Activated T-helper 1 cell treated with anti-CD3 and anti-CD28 coated beads, Interleukin-2, amount 50 U/mL, for 16 hours (primary cell): ENCODE data around the gene WWP2.
"Not testable (repeated sequence)": the region's sequence is repeated elsewhere in the genome, so short reads cannot be mapped to it uniquely, and the experiment has no call there.

Experiments used
- DNase-seq, 2 donors: peaks; one replicate each; pipeline ENCODE4 v3.0.0-alpha.2; 2020; ENCODE audit warnings: low read depth in 1 of 2, low spot score in 1 of 2

The WWP2 gene

DNA sequence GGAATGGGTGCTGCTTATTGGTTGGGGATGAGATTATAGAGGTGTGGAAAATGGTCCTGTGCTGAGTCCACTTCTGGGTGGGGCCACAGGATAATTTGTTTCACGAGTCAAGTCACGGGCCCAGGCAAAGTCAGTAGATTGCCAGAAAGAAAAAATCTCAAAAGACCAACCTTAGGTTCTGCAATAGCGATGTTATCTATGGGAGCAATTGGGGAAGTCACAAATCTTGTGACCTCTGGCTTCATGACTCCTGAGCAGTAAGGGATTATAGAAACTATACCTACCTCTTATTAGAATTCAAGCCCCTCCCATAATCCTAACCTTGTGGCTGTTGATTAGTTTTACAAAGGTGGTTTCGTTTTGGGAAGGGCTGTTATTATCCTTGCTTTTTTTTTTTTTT, 31.4 kb downstream of the WWP2 start:
- no peak for DNase-seq

DNA sequence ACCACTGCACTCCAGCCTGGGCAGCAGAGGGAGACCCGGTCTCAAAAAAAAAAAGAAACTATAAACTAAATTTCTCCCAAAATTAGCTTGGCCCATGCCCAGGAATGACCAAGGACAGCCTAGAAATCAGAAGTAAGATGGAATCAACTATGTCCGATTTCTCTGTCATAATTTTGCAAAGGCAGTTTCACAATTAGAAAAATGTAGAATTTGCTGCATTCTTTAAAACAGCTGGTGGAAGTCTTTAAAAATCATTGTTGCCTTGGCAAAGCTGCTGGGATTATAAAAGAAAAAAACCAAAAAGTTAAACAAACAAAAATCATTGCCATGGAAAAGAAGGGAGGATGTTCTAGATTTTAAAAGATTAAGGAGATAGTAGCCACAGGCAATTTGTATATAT, 32.4 kb downstream of the WWP2 start:
- DNase-seq: no peak

DNA sequence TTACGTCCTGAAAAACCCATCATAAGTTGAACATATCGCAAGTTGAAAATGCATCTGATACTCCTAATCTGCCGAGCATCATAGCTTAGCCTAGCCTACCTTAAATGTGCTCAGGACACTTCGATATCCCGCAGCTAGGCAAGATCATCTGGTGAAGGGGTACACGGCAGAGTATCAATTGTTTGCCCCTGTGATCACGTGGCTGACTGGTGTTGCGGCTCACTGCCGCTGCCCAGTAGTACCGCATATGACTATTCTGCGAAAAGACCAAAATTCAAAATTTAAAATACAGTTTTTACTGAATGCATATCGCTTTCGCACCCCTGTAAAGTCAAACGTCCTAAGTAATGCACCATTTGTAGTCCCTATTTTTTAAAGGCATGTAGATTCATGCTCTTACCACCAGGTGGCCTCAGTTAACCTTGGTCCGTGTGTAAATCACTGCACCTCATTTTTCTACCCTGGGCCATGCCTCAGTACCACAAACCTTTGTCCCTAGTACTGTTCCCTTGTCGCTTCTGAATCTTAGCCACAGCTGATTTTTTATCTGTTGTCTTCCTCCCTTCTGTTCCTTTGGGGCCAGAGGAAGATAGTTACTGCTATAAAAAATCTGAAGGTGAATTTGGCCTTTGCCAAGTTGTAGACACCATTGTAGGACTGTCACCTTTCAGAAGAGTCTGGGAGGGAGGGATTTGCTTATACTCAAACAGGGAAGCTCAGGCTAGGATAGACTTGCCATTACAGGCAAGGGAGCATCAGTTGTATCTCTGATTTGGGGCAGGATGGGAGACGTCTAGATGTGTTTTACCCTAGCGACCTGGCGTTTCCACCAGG, 34.4 kb downstream of the WWP2 start:
- DNase-seq: no peak

DNA sequence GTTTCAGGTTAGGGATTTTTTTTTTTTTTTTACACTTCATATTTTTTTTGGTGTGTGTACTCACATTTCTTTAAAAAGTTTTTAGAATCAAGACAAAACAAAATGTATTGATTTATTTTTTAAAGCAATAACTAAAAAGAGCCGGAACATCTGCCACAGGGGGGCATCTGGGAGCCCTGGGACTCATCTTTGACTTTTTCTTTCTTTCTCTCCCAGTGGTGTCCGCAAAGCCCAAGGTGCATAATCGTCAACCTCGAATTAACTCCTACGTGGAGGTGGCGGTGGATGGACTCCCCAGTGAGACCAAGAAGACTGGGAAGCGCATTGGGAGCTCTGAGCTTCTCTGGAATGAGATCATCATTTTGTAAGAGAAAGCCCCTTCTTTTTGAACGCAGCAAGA, 36.3 kb downstream of the WWP2 start:
- no peak for DNase-seq

DNA sequence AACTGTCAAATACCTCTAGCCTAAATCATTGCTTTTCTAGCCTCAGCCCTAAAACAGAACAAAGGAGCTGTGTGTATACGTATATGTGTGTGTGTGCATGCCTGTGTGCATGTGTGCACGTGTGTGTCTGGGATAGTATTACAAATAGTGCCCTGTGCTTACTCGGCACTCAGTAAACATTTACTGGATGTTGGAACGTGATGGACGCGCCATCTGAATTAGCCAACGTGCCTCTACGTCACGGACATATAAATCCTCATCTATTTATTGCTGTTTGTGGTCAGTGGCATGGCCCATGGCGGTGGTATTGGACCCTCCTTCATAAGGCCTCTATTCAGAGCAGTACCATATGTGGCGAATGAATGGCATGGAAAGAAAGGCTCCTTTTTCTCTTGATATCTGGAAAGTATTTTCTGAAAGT, 37.5 kb downstream of the WWP2 start:
- DNase-seq: no peak

DNA sequence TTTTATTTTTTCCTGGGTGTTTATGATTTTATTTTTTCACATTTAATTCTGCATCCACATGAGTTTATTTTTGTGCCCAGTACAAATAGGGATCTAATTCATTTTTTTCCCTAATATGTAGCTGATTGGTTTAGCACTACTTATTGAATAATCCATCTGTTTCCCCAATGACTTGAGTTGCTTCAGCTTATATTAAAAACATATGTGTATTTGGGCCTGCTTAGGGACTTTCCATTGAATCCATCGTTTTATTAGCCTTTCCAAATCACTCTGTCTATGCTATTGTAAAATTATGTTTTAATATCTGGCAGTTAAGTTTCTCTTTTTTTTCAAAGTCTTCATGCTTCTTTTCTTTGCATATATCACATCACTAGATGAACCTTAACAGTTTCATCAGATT, 42.2 kb downstream of the WWP2 start:
- DNase-seq: no peak

DNA sequence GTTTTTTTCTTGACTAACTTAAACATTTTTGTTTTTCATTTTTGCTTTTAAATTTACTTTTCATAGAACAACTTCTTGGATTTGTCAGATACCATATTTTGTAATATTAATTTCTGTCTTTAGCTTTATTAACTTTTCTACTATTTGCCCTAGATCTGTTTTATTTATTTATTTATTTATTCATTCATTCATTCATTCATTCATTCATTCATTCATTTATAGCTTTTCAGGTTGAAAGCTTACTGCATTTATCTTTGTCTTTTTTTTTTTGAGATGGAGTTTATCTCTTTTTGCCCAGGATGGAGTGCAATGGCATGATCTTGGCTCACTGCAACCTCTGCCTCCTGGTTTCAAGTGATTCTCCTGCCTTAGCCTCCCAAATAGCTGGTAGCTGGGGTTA, 44.6 kb downstream of the WWP2 start:
- DNase-seq: not testable (repeated sequence)

DNA sequence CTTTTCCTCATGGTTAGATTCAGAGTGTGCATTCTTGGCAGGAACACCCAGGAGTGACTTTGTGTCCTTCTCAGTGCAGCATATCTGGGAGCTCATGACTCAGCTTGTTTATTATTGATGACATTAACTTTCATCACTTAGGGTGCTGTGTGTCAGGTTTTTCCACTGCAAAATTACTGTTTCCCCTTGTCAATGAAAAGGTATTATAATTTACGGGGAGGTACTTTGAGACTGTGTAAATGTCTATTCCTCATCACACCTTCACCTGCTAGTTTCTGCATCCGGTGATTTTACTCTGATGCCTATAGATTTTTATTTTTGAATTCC, 50.5 kb downstream of the WWP2 start:
- DNase-seq: no peak

DNA sequence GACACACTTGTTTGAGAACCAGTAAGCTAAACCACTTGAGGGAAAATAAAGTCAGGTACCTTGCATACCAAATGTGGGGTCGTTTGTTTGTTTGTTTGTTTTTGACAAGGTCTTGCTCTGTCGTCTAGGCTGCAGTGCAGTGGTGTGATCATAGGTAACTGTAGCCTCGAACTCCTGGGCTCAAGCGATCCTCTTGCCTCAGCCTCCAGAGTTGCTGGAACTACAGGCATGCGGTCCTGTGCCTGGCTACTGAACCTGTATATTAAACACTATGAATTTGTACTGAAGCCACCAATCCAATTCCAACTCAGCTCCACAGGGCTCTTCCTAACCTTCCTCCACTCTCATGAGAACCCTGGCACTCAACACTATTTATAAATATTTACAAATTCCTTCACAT, 51.9 kb downstream of the WWP2 start:
- no peak for DNase-seq

DNA sequence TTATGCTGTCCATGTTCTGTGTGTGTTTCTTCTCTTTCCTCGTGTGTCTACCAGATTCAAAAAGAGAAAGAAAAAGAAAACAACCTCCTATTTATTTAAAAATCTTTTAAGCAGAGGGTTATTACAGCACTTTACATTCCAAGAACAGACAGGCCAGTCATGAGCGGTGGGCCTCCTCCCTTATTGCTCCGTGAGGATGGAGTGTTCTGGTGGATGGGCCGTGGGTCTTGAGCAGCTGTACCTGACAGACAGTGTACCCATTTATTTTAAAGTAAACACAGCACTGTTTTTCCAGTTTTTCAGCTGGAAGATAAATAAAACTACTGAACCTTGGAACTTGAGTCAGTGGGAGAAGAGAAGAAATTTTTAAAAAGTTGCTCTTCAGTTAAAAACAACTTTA, 52.4 kb downstream of the WWP2 start:
- DNase-seq: no peak

DNA sequence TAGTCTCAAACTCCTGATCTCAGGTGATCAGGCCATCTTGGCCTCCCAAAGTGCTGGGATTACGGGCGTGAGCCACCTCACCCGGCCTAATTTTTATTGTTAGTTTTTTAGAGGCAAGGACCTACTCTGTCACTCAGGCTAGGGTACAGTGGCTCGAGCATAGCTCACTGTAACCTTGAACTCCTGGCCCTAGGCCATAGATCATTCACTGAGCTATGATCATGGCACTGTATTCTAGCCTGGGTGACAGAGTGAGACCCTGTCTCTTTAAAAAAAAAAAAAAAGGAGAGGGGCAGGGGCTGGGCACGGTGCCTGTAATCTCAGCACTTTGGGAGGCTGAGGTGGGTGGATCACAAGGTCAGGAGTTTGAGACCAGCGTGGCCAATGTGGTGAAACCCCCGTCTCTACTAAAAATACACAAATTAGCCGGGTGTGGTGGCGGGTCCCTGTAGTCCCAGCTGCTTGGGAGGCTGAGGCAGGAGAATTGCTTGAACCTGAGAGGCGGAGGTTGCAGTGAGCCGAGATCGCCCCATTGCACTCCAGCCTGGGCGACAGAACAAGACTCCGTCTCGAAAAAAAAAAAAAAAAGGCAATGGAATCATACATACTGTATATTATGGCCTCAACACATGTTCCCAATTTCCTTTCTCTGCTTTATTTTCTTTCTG, 53.2 kb downstream of the WWP2 start:
- not testable (repeated sequence) for DNase-seq

DNA sequence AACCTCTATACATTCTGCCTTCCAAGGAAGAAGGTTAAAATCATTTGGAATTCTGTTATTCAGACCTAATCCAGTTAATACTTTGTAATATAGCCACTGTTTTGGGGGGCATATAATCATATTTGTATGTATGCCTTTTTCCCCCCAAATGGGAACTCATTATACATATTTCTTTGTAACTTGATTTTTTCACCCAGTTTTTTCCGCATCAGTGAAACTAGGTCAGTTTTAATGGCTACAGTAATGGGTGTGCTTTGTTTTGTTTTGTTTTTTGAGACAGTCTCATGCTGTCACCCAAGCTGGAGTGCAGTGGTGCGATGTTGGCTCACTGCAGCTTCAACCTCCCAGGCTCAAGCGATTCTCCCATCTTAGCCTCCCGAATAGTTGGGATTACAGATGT, 54.9 kb downstream of the WWP2 start:
- no peak for DNase-seq

DNA sequence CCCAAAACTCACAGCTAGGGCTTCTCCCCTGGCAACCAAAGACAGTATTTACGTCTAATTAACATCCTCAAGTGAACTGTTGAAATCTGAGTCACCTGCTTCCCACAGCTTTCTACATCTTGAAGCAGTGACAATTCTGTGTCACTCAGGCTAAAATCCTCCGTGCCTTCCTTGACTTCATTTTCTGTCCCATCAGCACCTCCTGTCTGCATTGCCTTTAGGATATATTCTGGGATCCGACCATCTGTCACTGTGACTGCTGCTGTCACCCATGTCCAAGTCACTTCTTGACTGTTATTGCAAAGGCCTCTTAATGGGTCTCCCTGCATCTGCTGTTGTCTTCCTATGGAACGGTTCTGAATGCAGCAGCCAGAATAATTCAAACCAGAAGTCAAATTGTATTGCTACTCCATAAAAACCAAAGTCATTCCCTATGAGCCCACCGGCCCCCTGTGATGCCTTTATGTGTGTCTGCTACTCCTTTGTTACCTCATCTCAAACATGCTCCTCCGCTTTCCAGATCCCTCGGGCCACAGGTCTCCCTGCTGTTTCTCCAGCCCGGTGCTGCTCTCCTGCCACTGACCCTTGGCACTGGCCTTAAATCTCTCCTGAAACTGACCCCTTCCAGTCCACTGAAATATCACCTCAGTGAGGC, 56.9 kb downstream of the WWP2 start:
- DNase-seq: no peak

DNA sequence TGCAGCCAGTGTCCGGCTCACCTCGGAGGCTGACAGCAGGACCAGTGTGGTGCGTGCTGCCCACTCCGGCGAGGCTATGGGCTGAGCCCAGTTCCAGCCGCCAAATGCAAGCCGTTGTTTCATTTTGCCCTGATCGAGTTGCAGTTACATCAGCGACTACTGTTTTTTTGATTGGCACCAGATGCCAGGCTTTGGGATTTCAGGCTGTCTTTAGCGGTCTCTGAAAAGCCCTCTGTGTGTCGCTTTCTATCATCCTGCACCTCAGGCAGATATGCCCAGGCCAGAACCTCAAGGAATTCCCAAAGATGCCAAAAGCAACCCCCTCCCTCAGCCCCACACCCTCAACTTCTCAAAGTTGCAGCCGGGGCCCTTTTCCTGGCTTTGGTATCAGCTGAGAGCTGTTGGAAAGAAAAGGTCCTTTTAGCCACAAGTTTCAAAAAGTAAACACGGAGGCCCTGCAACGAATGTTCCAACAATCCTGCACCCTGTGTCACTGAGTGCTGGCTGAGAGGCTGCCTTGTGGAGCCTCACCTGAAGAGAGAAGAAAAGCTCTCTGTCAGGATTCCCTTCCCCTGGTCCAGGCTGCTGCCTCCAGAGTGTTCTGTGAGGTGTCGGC, 58.9 kb downstream of the WWP2 start:
- no peak for DNase-seq

DNA sequence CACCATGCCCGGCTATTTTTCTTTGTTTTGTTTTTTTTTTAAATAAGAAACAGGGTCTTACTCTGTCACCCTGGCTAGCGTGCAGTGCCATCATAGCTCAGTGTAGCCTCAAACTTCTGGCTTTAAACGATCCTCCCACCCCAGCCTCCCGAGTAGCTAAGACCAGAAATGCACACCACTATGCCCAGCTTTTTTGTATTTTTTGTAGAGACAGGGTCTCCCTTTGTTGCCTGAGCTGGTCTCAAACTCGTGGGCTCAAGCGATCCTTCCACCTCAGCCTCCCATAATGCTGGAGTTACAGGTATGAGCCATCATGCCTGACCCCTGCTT, 59.7 kb downstream of the WWP2 start:
- no peak for DNase-seq

DNA sequence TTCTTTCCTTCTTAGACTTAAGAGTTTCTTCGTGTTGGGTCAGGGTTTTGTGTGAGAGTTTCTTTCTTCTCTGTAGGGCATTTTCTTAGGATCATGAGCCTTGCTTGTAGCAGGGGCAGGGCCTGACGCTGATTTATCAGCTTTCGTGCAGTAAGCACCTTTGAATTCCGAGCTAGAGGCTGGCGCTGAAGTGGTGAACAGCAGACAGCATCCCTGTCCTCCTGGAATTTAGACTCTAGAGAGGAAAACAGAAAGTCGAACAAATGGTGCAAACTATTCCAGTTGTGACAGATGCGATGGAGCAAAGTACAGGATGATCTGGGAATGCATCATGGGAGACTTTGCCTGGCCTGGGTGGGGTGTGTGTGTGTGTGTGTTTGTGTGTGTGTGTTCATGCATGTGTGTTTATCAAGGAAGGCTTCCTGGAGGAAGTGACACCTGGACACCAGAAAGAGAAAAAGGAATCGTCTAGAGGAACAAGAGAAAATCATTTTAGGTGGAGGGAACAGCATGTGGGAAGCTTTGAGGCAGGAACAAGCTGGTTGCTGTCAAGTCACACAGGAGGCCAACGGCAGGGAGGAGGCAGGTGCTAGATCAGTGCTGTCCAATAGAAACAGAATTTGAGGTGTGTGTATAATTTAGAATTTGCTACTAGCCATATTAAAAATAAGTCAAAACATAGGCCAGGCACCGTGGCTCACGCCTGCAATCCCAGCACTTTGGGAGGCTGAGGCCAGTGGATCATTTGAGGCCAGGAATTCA, 60.2 kb downstream of the WWP2 start:
- DNase-seq: no peak

DNA sequence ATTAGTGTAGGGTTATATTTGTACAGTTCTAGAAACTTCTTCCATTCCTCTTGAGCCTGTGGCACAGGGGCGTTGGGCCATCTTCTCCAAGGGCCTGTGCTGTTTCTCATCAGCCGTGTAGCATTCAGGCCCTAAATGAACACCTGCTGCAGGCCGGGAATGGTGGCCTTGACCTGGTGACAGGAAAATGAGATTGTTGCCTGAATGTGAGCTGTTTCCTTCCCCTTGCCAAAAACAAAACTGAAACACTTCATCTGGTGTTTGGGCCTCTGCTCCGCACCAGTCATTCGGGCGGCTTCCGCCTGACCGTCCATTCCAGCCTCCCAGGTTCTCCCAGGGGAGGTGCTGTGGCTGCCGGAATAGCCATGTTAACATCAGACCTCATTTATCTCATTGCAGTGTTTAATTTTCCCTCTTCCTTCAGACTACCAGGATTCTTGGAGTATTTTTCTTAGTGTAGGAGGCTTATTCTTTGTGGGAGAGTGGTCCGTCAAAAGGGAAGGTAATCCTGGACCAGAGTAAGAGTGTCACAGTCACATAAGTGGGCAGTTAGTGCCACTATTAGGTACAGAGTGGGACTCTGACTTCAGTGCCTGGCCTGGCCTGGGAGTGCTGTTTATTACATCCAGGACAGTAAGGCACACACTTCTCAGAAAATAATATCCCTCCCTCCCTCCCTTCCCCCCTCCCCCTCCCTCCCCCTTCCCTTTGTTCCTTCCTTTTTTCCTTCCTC, 61.9 kb downstream of the WWP2 start:
- DNase-seq: no peak

DNA sequence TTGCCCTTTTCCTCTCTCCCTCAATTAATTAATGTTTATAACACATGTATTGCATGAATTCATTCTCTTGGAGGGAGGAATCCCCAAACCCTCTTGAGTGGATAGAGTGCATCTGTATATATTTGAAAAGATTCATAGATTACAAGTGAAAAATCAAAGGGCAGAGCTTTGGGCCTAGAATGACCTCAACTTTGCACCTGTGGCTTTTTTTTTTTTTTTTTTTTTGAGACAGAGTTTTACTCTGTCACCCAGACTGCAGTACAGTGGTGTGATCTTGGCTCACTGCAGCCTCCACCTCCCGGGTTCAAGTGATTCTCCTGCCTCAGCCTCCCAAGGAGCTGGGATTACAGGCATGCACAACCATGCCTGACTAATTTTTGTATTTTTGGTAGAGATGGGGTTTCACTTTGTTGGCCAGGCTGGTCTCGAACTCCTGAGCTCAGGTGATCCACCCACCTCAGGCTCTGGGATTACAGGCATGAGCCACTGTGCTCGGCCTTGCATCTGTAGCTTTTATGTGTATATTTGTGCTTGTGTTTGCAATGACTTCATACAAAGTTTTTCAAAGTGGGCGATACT, 62.5 kb downstream of the WWP2 start:
- DNase-seq: not testable (repeated sequence)

DNA sequence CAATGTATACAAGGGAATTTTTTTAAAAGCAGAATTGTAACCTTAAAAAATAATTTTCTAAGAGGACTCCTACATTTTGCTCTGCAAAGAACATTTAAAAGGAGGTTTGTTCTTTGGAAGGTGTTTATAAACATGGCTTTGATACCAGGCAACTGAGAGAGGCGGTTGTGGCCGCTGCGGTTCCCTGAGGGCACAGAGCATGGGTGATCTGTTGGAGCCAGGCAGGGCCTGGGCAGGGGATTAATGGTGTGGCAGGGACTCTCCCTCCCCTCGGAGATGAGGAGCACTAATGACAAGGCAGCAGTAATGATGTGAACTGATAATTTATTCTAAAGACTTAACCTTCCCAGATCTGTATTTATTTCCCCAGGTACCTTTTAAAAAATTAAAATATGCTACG, 65.4 kb downstream of the WWP2 start:
- no peak for DNase-seq

DNA sequence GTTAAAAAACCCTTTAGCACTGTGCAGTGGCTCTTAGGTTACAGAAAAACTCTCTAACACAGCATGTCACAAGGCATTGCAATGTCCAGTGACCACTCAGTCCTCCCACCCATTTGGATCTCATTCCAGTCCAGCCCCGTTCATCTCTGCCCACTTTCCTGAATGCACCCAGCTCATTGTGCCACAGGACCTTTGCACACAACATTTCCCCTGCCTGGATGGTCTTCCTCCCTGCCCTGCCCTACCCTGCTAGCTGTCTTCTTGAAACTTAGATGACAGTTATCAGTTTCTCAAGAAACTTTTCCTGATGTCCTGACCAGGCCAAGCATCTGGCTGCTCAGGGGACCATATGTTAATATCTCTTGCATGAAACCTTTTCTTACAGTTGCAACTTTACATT, 67.2 kb downstream of the WWP2 start:
- DNase-seq: no peak
